ENCODE data around the gene VSX1.

GRCh38 chr20:25039697-25040437 is 42.1 kb downstream of the VSX1 start:
- no peak for TF ChIP-seq EZH2 (IDR thresholded peaks at IDR 0.05; ENCODE audit: borderline replicate concordance)
- no peak for TF ChIP-seq CTCF (IDR thresholded peaks at IDR 0.05; ENCODE audit: poor library complexity)
- no peak for TF ChIP-seq EZH2phosphoT487 (IDR thresholded peaks at IDR 0.05; ENCODE audit: low read depth, severe bottlenecking, unreplicated experiment)
